Chondrocyte (in vitro differentiated cells): ENCODE results near the gene ZHX3. TPM values are rescaled to one million over a fixed set of nuclear protein-coding genes. Genes with fewer than 3 reads are reported as not detected.

Source experiments
- DNase-seq: peaks from one replicate; pipeline ENCODE4 v3.0.0; 2021; ENCODE audit warnings: mixed read lengths, low spot score
- H3K27ac Mint-ChIP-seq: one replicate; pipeline ENCODE4 v1.8.0; 2021; ENCODE audit warnings: mild to moderate bottlenecking, moderate library complexity, mixed read lengths; ENCODE audit not compliant: unreplicated experiment
- H3K27me3 Mint-ChIP-seq: 2 replicates; pipeline ENCODE4 v1.8.0; 2021; ENCODE audit warnings: low read depth, mixed read lengths
- H3K36me3 Mint-ChIP-seq: 2 replicates; pipeline ENCODE4 v1.8.0; 2021; ENCODE audit warnings: low read depth, mixed read lengths
- H3K4me1 Mint-ChIP-seq: 2 replicates; pipeline ENCODE4 v1.8.0; 2021; ENCODE audit warnings: low read depth, mild to moderate bottlenecking, mixed read lengths
- H3K4me3 Mint-ChIP-seq: one replicate; pipeline ENCODE4 v1.8.0; 2021; ENCODE audit warnings: mild to moderate bottlenecking, moderate library complexity, mixed read lengths; ENCODE audit not compliant: unreplicated experiment
- H3K9me3 Mint-ChIP-seq: 2 replicates; pipeline ENCODE4 v1.8.0; 2021; ENCODE audit warnings: low read depth, mixed read lengths
- CTCF ChIP-seq: fragments of 200-600 bp; sonication (generic); IDR thresholded peaks from 2 replicates; pipeline ENCODE4 v1.5.0; 2021; ENCODE audit warnings: antibody characterized with exemption, mild to moderate bottlenecking, moderate library complexity
- total RNA-seq: library from RNA; stranded (reverse); gene quantifications from 3 replicates; pipeline ENCODE4 v1.2.1, GENCODE V29; 2021

ZHX3 gene
- total RNA-seq, 1 donor from 2014 or later: 52.9 TPM

- no peaks in the 10 kb centered on the region for H3K4me1 Mint-ChIP-seq
- H3K36me3 Mint-ChIP-seq: no peaks in the 10 kb centered on the region
- DNase-seq: no peak
- H3K4me3 Mint-ChIP-seq: no peak overlapping the region
- TF ChIP-seq CTCF: no peak
- H3K27me3 Mint-ChIP-seq: no peaks in the 10 kb centered on the region
- H3K27ac Mint-ChIP-seq: no peak overlapping the region
- H3K9me3 Mint-ChIP-seq: no peaks in the 10 kb centered on the region
Measured at GRCh38 chr20:41356951-41357350, 39.4 kb upstream of the ZHX3 start.

GRCh38 chr20:41355598-41356203 lies 38.2 kb upstream of the ZHX3 start:
- no peak overlapping the region for H3K4me3 Mint-ChIP-seq
- H3K4me1 Mint-ChIP-seq: no peaks in the 10 kb centered on the region
- no peaks in the 10 kb centered on the region for H3K9me3 Mint-ChIP-seq
- no peak overlapping the region for H3K27ac Mint-ChIP-seq
- DNase-seq: no peak
- H3K27me3 Mint-ChIP-seq: no peaks in the 10 kb centered on the region
- TF ChIP-seq CTCF: no peak
- no peaks in the 10 kb centered on the region for H3K36me3 Mint-ChIP-seq

- H3K36me3 Mint-ChIP-seq: no peaks in the 10 kb centered on the region
- no peaks in the 10 kb centered on the region for H3K4me1 Mint-ChIP-seq
- H3K9me3 Mint-ChIP-seq: no peaks in the 10 kb centered on the region
- no peak for DNase-seq
- no peaks in the 10 kb centered on the region for H3K27me3 Mint-ChIP-seq
- TF ChIP-seq CTCF: no peak
- H3K4me3 Mint-ChIP-seq: no peak overlapping the region
- no peak overlapping the region for H3K27ac Mint-ChIP-seq
Measured at GRCh38 chr20:41355192-41355591, 37.7 kb upstream of the ZHX3 start.

- H3K36me3 Mint-ChIP-seq: no peaks in the 10 kb centered on the region
- H3K27ac Mint-ChIP-seq: no peak overlapping the region
- DNase-seq: no peak
- no peaks in the 10 kb centered on the region for H3K4me1 Mint-ChIP-seq
- no peak overlapping the region for H3K4me3 Mint-ChIP-seq
- no peak for TF ChIP-seq CTCF
- no peaks in the 10 kb centered on the region for H3K27me3 Mint-ChIP-seq
- H3K9me3 Mint-ChIP-seq: no peaks in the 10 kb centered on the region
Measured at GRCh38 chr20:41353530-41353929, 36.0 kb upstream of the ZHX3 start.

- Mint-ChIP-seq H3K4me1 (no peaks in the 10 kb centered on the region), H3K9me3 (no peaks in the 10 kb centered on the region)
Measured at GRCh38 chr20:41352666-41353065, 35.1 kb upstream of the ZHX3 start.

More at GRCh38 chr20:41352666-41353065, 35.1 kb upstream of the ZHX3 start:
- H3K4me3 Mint-ChIP-seq: no peak overlapping the region
- H3K27ac Mint-ChIP-seq: no peak overlapping the region
- no peaks in the 10 kb centered on the region for H3K27me3 Mint-ChIP-seq
- no peaks in the 10 kb centered on the region for H3K36me3 Mint-ChIP-seq
- TF ChIP-seq CTCF: no peak
- no peak for DNase-seq
